ENCODE results near the gene OSBPL10.

GRCh38 chr3:31740397-31740796, 240.7 kb downstream of the OSBPL10 start:
- TF ChIP-seq, protein P1, sequence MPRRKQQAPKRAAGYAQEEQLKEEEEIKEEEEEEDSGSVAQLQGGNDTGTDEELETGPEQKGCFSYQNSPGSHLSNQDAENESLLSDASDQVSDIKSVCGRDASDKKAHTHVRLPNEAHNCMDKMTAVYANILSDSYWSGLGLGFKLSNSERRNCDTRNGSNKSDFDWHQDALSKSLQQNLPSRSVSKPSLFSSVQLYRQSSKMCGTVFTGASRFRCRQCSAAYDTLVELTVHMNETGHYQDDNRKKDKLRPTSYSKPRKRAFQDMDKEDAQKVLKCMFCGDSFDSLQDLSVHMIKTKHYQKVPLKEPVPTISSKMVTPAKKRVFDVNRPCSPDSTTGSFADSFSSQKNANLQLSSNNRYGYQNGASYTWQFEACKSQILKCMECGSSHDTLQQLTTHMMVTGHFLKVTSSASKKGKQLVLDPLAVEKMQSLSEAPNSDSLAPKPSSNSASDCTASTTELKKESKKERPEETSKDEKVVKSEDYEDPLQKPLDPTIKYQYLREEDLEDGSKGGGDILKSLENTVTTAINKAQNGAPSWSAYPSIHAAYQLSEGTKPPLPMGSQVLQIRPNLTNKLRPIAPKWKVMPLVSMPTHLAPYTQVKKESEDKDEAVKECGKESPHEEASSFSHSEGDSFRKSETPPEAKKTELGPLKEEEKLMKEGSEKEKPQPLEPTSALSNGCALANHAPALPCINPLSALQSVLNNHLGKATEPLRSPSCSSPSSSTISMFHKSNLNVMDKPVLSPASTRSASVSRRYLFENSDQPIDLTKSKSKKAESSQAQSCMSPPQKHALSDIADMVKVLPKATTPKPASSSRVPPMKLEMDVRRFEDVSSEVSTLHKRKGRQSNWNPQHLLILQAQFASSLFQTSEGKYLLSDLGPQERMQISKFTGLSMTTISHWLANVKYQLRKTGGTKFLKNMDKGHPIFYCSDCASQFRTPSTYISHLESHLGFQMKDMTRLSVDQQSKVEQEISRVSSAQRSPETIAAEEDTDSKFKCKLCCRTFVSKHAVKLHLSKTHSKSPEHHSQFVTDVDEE (CRISPR knock-in tag; IDR thresholded peaks at IDR 0.05) = no peak
- TF ChIP-seq RARB (CRISPR knock-in tag; IDR thresholded peaks at IDR 0.05) (no peak), ESRRG (CRISPR knock-in tag; IDR thresholded peaks at IDR 0.05) (no peak), ARNTL (CRISPR knock-in tag; IDR thresholded peaks at IDR 0.05; ENCODE audit: borderline replicate concordance, low read depth) (no peak), SNAI2 (CRISPR knock-in tag; IDR thresholded peaks at IDR 0.05) (no peak), CSDC2 (CRISPR knock-in tag; IDR thresholded peaks at IDR 0.05) (no peak), ISL1 (CRISPR knock-in tag; IDR thresholded peaks at IDR 0.05) (no peak), PATZ1 (CRISPR knock-in tag; IDR thresholded peaks at IDR 0.05; ENCODE audit: borderline replicate concordance) (no peak), ZFP30 (CRISPR knock-in tag; IDR thresholded peaks at IDR 0.05) (no peak), CSRNP3 (CRISPR knock-in tag; IDR thresholded peaks at IDR 0.05) (no peak)
- TF ChIP-seq, protein P2, sequence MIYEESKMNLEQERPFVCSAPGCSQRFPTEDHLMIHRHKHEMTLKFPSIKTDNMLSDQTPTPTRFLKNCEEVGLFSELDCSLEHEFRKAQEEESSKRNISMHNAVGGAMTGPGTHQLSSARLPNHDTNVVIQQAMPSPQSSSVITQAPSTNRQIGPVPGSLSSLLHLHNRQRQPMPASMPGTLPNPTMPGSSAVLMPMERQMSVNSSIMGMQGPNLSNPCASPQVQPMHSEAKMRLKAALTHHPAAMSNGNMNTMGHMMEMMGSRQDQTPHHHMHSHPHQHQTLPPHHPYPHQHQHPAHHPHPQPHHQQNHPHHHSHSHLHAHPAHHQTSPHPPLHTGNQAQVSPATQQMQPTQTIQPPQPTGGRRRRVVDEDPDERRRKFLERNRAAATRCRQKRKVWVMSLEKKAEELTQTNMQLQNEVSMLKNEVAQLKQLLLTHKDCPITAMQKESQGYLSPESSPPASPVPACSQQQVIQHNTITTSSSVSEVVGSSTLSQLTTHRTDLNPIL (CRISPR knock-in tag; IDR thresholded peaks at IDR 0.05; ENCODE audit: low read depth) = no peak

Data from SK-N-SH treated with all-trans-retinoic acid at 6 μM for 48 hours (cell line).